Glomerular visceral epithelial cell (primary cell): ENCODE measurements around the gene GNAZ.

ENCODE experiments used
- DNase-seq: peaks from one replicate; pipeline ENCODE4 v3.0.0-alpha.2; 2016; ENCODE audit errors: extremely low spot score

Gene GNAZ

DNA sequence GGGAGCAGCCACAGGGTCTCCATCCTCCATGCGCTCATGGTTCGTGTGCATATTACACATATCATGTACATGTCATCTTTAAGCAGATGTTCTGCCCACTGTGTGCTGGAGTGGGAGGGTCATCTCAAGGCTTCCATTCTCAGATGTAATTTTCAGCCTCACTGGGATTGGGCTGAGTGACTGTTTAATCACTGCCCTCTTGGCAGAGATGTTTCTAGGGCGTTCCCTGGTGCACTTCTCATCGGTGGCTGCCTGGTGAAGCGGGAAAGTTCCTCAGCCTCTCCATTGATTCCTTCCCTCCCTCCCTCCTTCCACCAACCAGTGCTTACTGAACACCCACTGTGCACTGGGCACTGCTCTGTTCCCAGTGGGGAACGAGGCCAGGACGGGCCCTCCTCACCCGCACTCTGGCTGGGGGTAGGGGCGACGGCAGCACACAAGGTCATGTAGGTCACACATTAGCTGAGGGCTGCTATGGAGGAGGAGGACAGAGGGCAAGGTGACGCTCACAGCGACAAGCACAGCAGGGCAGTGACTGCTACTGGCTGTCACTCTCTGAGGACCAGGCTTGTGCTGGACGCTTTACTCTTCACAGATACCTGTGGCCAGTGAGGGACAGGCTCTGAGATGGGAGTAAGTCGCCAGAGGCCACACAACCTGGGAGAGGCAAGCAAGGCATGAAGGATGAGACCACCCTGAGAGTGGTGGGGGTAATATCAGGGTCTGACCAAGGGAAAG, 22.9 kb downstream of the GNAZ start:
- DNase-seq = no peak

DNA sequence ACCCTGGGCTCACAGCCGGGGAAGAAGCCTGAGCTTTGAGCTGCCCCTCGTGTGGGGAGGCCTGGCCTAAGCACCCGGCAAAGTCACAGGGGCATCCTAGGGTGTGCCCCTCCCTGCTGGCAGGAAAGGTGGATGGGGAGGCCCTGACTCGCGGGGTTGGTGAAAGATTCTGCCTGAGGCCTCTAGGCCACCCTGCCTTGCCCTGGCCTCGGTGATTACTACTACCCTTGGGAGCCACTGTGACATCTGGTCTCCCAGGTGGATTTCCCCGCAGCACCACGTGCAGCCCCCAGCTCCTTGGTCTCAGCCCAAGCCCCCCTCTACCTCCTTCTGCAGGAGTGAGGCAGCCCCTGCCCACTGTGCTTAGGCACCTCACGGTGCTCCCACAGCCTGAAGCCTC, 23.9 kb downstream of the GNAZ start:
- DNase-seq = no peak

DNA sequence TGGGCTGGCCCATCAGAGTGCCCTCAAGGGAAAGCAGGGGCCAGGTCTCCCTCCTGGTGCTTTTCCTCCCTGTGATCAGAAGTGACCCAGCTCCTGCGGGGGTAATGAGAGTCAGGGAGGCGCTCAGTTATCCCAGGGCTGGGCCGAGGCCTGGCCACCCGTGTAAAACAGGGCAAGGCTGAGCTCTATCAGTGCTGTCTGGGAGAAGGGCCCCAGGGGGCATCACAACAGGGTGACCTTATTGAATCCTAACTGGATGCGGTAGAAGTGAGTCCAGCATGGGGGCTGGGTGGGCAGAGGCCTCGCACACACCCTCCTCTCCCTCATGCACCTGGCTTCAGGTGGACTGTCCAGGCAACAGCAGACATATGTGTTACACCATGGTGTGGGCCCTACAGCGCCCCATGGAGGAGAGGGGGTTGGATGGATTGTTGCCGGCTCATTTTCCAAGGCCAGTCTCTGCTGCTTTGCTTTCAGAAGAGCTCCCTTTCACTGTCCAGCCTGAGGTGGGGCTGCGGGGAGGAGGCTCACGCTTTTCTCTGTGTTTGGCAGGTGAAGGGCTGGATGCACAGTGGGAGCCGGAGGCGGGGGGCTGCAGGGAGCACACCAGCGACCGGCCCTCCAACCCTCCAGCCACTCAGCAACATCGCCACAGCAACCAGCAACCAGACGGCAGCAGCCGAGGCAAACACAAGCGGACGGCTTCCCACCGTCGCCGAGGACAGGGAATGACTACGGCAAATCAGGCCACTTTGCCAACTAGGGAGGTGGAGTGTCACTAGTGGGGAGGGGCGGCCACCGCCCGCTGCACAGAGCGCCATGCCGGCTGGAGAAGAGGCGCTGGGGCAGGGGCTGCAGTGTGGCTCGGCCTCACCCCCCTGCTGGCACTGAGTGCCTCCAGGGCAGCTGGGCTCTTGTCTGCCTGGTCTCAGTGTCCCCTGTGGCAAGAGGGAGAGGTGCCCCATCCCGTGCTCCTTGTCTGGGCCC, 24.7 kb downstream of the GNAZ start:
- no peak for DNase-seq

DNA sequence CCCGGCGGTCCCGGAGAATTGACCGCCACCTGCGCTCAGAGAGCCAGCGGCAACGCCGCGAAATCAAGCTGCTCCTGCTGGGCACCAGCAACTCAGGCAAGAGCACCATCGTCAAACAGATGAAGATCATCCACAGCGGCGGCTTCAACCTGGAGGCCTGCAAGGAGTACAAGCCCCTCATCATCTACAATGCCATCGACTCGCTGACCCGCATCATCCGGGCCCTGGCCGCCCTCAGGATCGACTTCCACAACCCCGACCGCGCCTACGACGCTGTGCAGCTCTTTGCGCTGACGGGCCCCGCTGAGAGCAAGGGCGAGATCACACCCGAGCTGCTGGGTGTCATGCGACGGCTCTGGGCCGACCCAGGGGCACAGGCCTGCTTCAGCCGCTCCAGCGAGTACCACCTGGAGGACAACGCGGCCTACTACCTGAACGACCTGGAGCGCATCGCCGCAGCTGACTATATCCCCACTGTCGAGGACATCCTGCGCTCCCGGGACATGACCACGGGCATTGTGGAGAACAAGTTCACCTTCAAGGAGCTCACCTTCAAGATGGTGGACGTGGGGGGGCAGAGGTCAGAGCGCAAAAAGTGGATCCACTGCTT, 25.5 kb downstream of the GNAZ start:
- no peak for DNase-seq

DNA sequence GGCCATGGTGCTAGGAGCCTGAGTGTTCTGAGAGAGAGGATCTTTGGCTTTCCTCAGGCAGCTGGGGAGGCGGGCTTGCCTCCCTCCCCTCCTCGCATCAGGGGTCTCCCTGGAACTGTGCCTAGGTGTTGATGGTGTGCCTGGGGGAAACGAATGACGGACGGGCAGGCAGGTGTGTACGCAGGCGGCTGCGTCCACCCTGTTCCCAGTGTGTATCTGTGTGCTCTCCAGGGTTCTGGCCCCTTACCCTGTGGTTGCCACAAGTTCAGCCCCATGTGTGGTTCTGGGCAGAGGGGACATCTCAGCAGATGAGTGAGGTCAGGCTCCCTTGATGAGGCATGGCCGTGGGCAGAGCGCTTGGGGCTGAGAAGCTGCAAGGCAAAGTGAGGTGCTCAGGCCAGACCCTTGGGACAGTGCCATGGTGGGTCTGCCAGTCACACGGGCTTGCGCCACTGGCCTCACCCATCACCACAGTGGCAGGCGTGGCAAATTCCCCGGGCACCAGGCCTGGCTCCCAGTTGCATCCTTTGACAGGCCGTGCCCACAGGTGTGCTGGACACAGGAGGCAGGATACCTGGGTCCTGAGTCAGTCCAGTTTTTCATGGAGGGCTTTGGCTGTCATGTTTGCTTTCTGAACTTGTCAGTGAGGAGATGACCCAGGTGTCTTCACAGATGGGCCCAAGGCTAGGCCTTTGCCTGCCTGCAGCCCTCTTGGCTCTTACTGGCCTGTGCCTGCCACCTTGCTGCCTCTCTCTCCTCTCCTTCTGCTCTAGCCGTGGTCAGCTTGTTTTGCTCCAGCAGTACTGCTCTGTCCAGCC, 27.3 kb downstream of the GNAZ start:
- DNase-seq = no peak

DNA sequence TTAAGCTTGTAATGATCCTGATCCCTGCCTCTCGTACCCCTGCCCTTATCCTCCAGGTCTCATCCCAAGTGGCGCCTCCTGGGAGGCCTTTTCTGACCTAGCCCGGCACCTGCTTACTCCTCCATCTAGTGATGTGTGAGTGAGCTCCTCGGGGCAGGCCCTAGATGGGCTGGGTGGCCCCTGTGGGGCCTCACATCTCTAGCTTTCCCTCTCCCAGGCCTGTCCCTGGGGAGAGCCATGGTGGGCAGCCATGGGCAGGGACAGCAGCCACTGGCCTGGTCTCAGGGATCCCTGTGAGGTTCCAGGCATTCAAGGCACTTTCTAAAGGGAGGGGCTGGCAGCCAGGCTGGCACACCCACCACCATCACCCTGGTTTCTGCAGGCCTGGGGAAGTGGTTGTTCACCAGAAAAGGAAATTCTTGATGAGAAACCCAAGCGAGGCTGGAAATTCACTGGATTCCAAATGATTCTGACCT, 27.9 kb downstream of the GNAZ start:
- DNase-seq = no peak

- DNase-seq = no peak
These were observed 28.6 kb downstream of the GNAZ start for GRCh38 chr22:23098718-23099530.

DNA sequence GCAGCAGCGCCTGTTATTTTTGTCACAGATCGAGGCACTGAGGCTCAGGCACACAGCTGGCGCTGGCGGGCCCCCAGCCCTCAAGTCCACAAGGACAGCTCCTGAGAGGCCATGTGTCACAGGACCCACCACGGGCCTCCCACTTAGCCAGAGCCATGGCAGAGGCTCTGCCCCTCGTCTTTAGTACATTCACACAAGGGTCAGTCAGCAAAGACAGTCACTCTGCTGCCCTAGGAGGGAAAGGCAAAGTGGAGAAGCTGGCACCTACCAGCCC, 29.1 kb downstream of the GNAZ start:
- no peak for DNase-seq

DNA sequence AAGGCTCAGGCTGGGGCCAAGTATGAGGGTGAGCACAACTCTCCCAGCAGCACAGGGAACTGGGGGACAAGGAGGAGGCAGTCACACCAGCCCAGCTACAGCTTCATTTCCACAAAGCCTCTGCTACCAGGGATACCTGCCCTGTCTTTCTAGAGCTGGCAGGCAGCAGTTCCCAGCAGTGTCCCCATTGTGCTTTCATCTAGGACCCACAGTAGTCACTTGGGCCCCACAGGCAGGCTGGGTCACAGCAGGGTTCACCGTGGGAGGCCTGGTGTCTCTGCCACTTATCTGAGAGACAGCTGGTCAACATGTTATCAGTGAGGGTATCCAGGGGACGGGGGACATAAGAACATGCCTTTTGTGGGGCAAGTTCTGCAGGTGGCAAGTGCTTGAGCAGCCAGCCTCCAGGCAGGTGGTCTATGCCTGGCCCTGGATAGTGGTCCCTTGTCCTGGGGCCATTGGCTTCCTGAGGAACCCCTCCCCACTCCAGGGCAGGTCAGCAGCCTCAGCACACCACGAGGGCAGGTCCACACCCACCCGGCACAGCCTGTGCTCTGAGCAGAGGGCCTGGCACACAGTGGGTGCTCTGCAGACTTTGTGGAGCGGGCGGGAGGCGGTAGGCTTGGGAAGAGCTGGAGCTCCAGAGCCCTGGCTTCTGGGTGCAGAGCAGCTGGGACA, 29.9 kb downstream of the GNAZ start:
- DNase-seq = no peak

- no peak for DNase-seq
These were observed 31.2 kb downstream of the GNAZ start for GRCh38 chr22:23101524-23101923.

GRCh38 chr22:23102002-23102655, 31.8 kb downstream of the GNAZ start:
- DNase-seq = no peak

- no peak for DNase-seq
These were observed 32.5 kb downstream of the GNAZ start for GRCh38 chr22:23102776-23103175.

- no peak for DNase-seq
These were observed 33.1 kb downstream of the GNAZ start for GRCh38 chr22:23103199-23103954.

DNA sequence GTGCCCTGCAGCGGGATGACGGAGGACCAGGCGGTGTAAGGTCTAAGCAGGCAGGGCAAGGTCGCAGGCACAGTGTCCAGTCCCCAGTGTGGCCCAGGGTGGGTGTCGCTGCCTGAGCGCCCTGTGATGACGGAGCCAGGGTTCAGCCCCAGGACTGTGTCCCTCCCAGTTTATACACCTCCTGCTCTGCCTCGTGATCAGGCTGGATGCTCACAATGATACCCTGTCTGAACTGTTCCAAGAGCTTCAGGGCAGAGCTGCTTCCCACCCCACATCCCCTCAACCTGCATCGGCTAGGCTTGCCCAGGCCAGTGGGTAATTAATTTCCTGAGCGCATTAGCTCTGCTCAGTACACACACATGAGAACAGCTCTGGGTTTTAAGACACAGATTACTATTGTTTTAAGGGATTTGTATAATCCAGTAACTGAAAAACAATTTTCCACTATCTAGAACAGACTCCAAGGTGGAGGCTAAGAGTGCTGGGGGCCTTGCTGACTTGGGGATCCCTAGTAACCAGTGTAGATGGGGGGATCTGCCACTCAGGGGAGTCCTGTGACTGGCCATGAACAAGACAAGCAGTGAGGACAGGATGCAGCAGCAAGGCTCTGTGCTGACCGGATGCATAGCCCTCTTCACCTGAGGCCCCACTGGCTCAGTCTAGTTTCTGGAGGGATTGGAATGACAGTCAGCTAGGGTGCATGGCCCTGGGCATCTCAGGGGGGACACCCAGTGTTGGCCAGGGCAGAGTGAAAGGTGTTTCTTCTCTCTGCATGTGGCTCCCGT, 34.1 kb downstream of the GNAZ start:
- DNase-seq = no peak

DNA sequence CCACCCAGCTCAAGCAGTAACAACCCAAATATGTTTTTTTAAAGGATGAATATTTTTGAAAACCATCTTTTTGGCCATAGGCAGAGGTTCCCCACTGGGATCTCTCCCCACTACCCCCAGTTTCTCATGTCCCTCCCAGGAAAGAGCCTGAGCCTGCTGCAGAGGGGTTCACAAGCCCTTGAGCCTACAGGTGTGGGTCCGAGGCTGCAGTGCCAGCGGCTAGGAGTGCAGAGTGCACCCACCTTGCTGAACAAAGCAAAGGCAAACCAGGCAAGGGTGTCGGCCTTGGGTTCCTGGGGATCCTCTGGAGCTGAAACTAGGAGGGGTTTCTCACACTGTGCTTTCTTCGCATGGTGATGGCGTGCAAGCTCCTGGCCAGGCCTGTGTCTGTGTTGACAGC, 35.0 kb downstream of the GNAZ start:
- no peak for DNase-seq

- DNase-seq = no peak
These were observed 35.6 kb downstream of the GNAZ start for GRCh38 chr22:23105919-23106318.

DNA sequence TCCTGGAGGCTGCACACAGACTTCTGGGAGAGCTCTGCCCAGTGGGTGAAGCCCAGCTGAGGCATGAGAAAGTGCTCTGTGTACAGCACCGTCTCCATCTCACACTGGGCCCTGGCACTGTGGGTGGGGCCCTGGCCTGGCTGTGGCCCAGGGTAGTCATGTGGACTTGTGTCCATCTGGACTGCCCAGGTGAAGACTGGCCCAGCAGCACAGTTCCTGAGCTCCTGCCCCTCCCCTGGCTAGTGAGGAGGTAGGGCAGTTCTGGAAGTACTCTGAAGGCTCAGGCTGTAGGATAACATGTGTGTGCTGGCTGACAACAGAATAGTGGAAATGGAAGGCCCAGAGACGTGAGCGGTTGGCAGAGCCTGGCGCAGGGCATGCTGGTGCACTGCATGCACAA, 36.0 kb downstream of the GNAZ start:
- no peak for DNase-seq

DNA sequence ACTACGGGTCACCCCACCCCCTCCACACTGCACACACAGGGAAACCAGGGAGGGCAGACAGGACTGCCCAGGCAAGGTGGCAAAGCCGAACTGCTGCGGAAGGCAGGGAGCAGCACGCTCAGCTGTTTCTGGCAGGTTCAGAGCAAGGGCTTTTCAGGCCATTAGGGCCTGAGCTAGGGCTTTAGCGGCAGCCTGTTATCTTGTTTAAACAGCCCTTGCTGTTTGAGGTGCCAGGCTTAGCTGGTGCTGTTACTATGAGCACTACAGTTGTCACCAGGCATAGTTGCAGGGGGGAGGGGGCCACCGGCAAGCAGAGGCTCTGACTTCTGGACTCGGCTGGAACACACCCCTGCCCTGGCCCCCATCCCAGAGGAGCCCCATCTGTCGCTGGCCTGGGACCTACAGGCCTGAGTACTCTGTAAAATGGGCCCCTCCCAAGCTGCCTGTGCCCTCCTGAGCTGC, 36.6 kb downstream of the GNAZ start:
- DNase-seq = no peak
